OCI-LY7 (cell line): ENCODE data around the gene RIOK1. TPM values are rescaled to one million over a fixed set of nuclear protein-coding genes. Genes with fewer than 3 reads are reported as not detected.

ENCODE experiments used
- BruUV-seq: library from RNA; stranded (reverse); fragments of 400-500 nt; replicated peaks from 2 replicates; lab custom pipeline; 2021; lab: Mats Ljungman, UMichigan
- CTCF ChIA-PET: fragments of 300-600 bp; sonication (Branson Sonifier 250); formaldehyde crosslinking; loops from one replicate; lab custom pipeline; 2022; ENCODE audit warnings: antibody characterized with exemption; ENCODE audit not compliant: unreplicated experiment; lab: Charles Lee
- POLR2A ChIA-PET: fragments of 300-600 bp; sonication (Branson Sonifier 250); formaldehyde crosslinking; loops from one replicate; lab custom pipeline; 2022; ENCODE audit warnings: antibody characterized with exemption; lab: Charles Lee
- DNase-seq: peaks from one replicate; pipeline ENCODE4 v3.0.0-alpha.2; 2015; ENCODE audit warnings: low spot score
- H2AFZ ChIP-seq: fragments of 200-600 bp; sonication (generic), shearing (Covaris generic); 2 replicates; pipeline ENCODE4 v1.6.1; 2014; ENCODE audit warnings: mild to moderate bottlenecking, antibody characterized with exemption, low read length, moderate library complexity
- H3K27ac ChIP-seq: fragments of 200-600 bp; sonication (generic); 2 replicates; pipeline ENCODE4 v1.5.1; 2014; ENCODE audit warnings: mixed run types, low read depth, mild to moderate bottlenecking, moderate library complexity, low read length, inconsistent platforms; ENCODE audit not compliant: poor library complexity, severe bottlenecking
- H3K36me3 ChIP-seq: fragments of 200-600 bp; sonication (generic); 2 replicates; pipeline ENCODE4 v1.6.1; 2014; ENCODE audit warnings: mild to moderate bottlenecking, antibody characterized with exemption, low read length, moderate library complexity, mixed read lengths; ENCODE audit not compliant: insufficient read depth
- H3K4me1 ChIP-seq: fragments of 200-600 bp; sonication (generic); 2 replicates; pipeline ENCODE4 v1.5.1; 2014; ENCODE audit warnings: mild to moderate bottlenecking, low read length; ENCODE audit not compliant: insufficient read depth, poor library complexity, severe bottlenecking
- H3K4me2 ChIP-seq: fragments of 200-600 bp; sonication (generic); 2 replicates; pipeline ENCODE4 v1.6.1; 2014; ENCODE audit warnings: mild to moderate bottlenecking, low read length
- H3K4me3 ChIP-seq: fragments of 200-600 bp; sonication (generic); 2 replicates; pipeline ENCODE4 v1.5.1; 2014; ENCODE audit warnings: mild to moderate bottlenecking, low read depth, low read length; ENCODE audit not compliant: poor library complexity, severe bottlenecking
- H3K79me2 ChIP-seq: fragments of 200-600 bp; sonication (generic); 2 replicates; pipeline ENCODE4 v1.6.1; 2016; ENCODE audit warnings: low read depth, mild to moderate bottlenecking, low read length, moderate library complexity, mixed read lengths; ENCODE audit not compliant: insufficient read depth
- H3K9me2 ChIP-seq: fragments of 200-600 bp; sonication (generic); 2 replicates; pipeline ENCODE4 v1.6.1; 2016; ENCODE audit warnings: mild to moderate bottlenecking, low read length, mixed read lengths; ENCODE audit not compliant: insufficient read depth
- H3K9me3 ChIP-seq: fragments of 200-600 bp; sonication (generic); 2 replicates; pipeline ENCODE4 v1.6.1; 2014; ENCODE audit warnings: mild to moderate bottlenecking, mixed run types, low read length, mixed read lengths
- H4K20me1 ChIP-seq: fragments of 200-600 bp; sonication (generic); 2 replicates; pipeline ENCODE4 v1.6.1; 2014; ENCODE audit warnings: mild to moderate bottlenecking, antibody characterized with exemption, low read length, moderate library complexity, mixed read lengths; ENCODE audit not compliant: insufficient read depth
- EZH2phosphoT487 ChIP-seq: fragments of 200-600 bp; sonication (generic); IDR thresholded peaks from 2 replicates; pipeline ENCODE4 v1.6.1; 2018; ENCODE audit warnings: low read depth, borderline replicate concordance, mild to moderate bottlenecking, mixed run types, antibody characterized with exemption, low read length, moderate library complexity, mixed read lengths
- intact Hi-C: fragments of 100-400 bp; cut with micrococcal nuclease; formaldehyde crosslinking; loops from one replicate; pipeline ENCODE4 v1.10.0; 2022; ENCODE audit not compliant: unreplicated experiment
- total RNA-seq, 2 experiments: library from RNA; depleted of rRNA in 1 of 2; stranded (reverse); fragments of >200 nt in 1 of 2; shearing (Covaris generic) in 1 of 2; gene quantifications; 2 replicates each; pipeline ENCODE4 v1.2.3, GENCODE V29; 2014 to 2022
- TF ChIP-seq, protein P1 (sequence below): fragments of 200-600 bp; sonication (generic); conservative IDR thresholded peaks from 2 replicates; pipeline ENCODE4 v1.5.1; 2014; ENCODE audit warnings: mild to moderate bottlenecking, antibody characterized with exemption, low read length, moderate library complexity, mixed read lengths

The RIOK1 gene
- total RNA-seq, 2 experiments from 2014 or later: 35.2 to 55.0 TPM

DNA sequence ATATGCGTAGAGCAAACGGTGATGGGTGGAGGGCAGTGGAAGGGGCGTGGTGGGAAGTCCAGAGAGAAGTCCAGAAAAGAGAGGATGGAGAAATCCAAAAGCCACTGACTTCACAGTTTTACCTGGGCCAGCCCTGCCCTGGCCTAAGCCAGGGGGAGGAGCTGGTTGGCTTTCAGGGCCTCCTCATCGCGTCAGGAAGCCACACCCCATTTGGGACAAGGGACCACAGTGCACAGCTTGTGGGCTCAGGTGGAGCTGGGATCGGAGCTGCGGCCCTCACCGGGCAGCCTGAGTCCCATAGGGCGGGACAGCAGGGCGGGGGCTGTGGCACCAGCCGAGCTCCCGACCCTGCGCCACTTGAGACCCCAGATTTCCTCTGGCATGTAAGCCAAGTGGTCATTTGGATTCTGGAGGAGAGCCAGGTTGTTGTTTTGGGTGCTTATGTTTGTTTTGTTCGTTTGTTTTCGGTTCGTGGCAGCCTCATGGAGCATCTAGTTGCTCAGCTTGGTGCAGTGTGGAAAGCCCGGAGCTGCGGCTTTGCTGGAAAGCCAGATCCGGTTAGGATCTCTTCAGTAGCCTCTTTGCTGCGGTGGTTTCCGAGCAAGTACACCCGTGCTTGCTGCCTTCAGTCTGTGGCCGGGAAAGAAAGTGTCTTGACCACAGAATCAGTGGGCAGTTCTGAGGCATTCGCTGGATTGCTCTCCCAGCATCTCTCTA lies 42.2 kb downstream of the RIOK1 start:
- H3K9me3 ChIP-seq: no peaks in the 10 kb centered on the region
- TF ChIP-seq, protein P1, sequence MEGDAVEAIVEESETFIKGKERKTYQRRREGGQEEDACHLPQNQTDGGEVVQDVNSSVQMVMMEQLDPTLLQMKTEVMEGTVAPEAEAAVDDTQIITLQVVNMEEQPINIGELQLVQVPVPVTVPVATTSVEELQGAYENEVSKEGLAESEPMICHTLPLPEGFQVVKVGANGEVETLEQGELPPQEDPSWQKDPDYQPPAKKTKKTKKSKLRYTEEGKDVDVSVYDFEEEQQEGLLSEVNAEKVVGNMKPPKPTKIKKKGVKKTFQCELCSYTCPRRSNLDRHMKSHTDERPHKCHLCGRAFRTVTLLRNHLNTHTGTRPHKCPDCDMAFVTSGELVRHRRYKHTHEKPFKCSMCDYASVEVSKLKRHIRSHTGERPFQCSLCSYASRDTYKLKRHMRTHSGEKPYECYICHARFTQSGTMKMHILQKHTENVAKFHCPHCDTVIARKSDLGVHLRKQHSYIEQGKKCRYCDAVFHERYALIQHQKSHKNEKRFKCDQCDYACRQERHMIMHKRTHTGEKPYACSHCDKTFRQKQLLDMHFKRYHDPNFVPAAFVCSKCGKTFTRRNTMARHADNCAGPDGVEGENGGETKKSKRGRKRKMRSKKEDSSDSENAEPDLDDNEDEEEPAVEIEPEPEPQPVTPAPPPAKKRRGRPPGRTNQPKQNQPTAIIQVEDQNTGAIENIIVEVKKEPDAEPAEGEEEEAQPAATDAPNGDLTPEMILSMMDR: no peak
- TF ChIP-seq EZH2phosphoT487: no peak
- ChIA-PET POLR2A (no interaction called here), CTCF (no interaction called here)
- no peak for DNase-seq
- no peak overlapping the region for H3K4me2 ChIP-seq
- intact Hi-C loops: no loop called here
- BruUV-seq: no TSS peak
- no peaks in the 10 kb centered on the region for H3K4me1 ChIP-seq
- H3K9me2 ChIP-seq: no peaks in the 10 kb centered on the region
- H2AFZ ChIP-seq: no peak overlapping the region
- no peaks in the 10 kb centered on the region for H4K20me1 ChIP-seq
- no peak overlapping the region for H3K27ac ChIP-seq
- no peaks in the 10 kb centered on the region for H3K36me3 ChIP-seq
- H3K79me2 ChIP-seq: no peaks in the 10 kb centered on the region
- no peak overlapping the region for H3K4me3 ChIP-seq

DNA sequence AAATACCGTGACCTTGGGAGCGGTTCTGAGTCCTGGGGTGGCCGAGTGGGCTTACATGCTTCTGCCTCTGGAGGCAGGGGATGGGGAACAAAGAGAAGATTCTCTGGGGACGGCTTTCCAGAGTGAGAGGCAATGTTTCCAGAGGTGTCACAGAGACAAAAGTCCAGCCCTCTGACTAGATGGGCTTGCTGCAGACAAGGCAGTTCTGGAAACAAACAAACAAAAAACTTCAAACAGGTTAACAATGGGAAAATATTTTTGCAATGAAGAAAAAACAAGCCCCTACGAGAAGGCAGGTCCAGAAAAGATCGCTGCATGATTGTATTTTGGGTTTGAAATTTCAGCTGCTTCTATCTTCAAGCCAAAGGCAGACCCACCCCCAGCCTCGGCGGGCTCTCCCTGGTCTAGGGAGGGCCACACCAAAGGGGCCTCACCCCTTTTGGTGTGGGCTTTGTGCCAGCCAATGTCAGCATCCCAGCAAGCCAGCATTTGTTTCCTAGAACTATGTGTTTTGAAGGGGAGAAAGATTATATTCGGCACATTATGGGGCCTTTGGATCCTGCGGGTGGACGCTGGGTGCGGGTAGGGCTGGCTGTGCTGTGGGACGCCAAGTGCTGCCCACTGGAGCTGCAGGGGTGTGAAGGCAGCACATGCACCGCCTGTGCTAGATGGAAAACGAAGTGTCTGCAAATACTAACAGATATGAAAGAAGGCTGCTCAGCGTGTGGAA lies 42.9 kb downstream of the RIOK1 start:
- Histone ChIP-seq H3K36me3 (no peaks in the 10 kb centered on the region), H3K4me3 (no peak overlapping the region), H3K4me1 (no peaks in the 10 kb centered on the region), H3K27ac (no peak overlapping the region), H3K9me2 (no peaks in the 10 kb centered on the region), H3K9me3 (no peaks in the 10 kb centered on the region), H2AFZ (no peak overlapping the region), H3K79me2 (no peaks in the 10 kb centered on the region), H4K20me1 (no peaks in the 10 kb centered on the region), H3K4me2 (no peak overlapping the region)
- BruUV-seq: no TSS peak
- no peak for TF ChIP-seq EZH2phosphoT487
- CTCF ChIA-PET: no interaction called here
- intact Hi-C loops: no loop called here
- POLR2A ChIA-PET: no interaction called here
- no peak for DNase-seq

DNA sequence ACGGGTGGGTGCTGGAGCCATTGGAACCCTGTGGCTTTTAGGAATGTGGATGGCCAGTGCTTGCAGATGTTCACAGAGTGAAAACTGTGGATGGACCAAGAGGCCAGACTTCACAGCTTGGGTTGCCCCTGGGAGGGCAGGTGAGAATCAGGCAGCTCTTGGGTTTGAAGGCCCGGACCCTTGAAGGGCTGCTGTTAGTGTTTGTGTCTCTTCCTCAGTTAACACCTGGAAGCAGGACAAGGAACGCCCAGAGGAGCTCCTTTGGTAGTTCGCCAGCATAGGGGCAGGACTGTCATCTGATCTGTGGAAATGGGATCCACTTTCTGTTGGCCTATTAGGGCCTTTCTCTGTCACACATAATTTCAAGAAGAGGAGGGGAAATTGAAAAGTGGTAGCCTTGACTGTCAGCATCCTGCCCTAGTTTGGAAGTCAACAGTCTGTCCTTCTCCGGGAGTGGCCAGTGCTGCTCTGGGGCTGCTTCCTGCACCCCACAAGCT lies 43.6 kb downstream of the RIOK1 start:
- CTCF ChIA-PET: no interaction called here
- H3K27ac ChIP-seq: no peak overlapping the region
- no peaks in the 10 kb centered on the region for H3K9me3 ChIP-seq
- POLR2A ChIA-PET: interaction anchor here (0.7 kb wide), 1 partner anchor 7 kb away, joined by 3 read pairs; no protein-coding TSS in a partner anchor
- H3K4me3 ChIP-seq: no peak overlapping the region
- no peaks in the 10 kb centered on the region for H3K79me2 ChIP-seq
- H4K20me1 ChIP-seq: no peaks in the 10 kb centered on the region
- no peak for DNase-seq
- intact Hi-C loops: no loop called here
- no peak for TF ChIP-seq EZH2phosphoT487
- TF ChIP-seq, protein P1: no peak
- H3K9me2 ChIP-seq: no peaks in the 10 kb centered on the region
- no TSS peak for BruUV-seq
- no peaks in the 10 kb centered on the region for H3K4me1 ChIP-seq
- no peak overlapping the region for H3K4me2 ChIP-seq
- no peaks in the 10 kb centered on the region for H3K36me3 ChIP-seq
- no peak overlapping the region for H2AFZ ChIP-seq
